COLO829 (cell line): ENCODE results near the gene SIPA1.

Experiments used
- DNase-seq: peaks from one replicate; pipeline ENCODE4 v3.0.0; 2012; ENCODE audit warnings: low spot score

SIPA1 gene

DNA sequence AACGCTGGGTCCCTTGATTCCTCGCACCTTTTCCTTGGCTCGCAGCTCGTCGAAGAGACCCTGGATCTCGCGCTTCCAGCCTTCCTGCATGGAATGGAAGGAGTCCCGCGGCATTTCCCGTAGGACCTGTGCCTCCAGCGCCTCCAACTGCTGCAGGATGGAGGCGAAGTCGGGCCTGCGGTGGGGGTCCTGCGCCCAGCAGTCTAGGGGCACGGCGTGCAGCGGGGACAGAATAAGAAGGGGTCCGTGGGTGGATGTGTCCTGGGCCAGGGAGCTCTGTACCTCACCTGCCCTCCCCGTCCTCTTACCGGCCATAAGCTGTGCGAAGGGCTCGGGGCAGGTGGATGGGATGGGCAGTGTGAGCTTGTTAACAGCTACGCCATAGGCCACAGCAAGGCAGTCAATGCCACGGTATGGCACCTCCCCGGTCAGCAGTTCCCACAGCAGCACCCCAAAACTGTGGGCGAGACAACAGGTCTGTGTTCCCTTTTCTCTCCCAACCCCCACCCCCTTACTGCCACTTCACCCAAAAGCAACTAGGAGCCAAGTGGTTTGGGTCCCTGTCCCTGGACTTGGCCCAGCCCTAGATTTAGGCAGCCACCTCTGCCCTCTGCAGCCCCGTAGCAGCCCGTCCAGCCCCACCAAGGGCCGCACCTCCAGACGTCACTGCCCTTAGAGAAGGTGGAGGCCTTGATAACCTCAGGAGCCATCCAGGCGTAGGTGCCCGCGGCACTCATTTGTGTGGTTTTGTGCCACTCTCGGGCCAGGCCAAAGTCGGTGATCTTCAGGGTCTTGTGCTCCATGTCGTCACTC, 30.1 kb upstream of the SIPA1 start:
- no peak for DNase-seq

- DNase-seq, result no peak
These were observed 28.7 kb upstream of the SIPA1 start for GRCh38 chr11:65609229-65609628.

GRCh38 chr11:65609665-65610064, 28.2 kb upstream of the SIPA1 start:
- no peak for DNase-seq

DNA sequence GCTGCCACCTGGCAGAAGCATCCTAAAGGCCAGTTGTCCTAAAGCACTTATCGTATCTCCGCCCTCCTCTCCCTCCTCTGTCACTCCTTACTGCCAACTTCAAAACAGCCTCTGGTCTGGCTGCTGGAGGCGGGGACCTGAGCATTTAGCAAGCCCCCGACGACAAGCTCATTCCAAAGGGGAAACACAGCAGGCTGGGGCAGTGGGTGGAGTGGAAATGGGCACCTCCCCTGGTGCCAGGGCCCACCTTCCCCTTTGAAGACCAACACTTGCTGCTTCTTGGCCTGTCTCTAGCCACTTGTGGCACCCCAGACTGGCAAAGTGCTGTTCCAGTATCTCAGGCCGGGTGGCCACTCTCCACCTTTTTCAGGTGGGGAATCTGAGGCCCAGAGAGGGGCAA, 27.5 kb upstream of the SIPA1 start:
- no peak for DNase-seq

DNA sequence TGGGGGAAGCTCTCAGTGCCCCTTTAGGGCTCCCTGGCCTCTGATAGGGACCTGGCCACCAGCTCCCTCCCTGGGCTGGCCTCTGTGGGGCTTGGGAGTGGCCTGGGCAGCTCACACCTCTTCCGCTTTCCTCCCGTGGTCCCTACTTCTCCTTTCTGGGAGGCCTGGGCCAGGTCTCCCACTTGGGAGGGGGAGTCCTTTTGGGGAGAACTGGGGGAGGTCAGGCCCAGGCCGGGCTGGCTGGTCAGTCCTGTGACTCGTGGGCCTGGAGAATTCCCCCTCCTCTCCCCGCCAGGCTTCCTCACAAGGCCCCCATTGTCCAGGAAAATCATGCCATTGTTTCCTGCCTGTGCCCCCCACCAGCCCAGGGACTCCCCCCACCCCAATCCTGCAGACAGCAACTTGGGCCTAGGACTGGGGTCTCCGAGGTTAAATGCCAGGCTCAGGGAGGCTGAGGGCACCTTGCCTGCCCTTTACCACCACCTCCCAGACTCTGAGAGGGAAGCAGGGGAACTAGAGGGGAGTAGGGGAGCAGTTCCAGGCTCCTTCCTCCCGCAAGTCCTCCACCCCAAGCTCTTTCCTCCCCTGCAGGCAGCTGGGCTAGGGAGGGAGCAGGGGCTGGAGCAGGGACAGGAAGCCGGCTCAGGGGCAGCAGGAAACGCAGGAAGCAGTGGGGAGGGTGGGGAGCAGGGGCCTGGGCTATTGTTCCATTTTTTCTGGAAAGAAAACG, 26.7 kb upstream of the SIPA1 start:
- no peak for DNase-seq

DNA sequence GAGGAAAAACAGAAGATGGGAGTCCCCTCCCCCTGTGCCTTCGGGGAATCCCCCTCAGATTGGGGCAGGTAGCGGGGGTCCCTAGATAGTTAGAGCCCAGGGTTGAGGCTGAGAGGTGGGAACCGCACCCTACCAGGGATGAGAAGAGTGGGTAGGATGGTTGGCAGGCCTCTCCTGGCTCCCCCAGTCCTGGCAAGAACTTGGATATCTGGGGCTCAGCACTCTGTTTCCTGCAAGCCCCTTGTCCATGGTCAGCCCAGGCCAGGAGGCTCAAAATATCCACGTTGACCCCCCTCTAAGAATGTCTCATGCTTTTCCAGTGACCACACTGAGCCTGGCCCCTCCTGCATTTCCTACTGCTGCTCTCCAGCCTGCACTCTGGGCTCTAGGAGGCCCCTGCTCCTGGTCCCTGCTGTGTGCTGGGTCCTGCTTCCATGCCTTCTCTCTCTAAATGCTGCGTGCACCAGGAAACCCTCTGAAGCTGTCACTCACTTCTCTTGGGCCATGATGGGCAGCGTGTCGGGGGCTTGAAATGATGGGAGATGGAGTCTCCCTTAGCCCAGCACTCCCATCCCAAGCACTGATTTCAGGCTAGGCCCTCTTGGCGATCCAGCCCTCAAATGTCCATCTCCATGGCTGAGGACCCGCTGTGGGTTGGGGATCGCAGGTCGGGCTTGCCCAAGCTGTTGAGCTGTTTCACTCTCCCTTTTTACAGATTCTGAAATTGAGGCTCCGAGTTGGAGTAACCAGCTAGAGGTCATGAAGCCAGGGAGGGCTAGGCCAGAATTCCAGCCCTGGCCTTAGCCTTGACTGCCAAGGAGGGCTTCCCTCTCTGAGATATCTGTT, 25.9 kb upstream of the SIPA1 start:
- DNase-seq, result no peak

DNA sequence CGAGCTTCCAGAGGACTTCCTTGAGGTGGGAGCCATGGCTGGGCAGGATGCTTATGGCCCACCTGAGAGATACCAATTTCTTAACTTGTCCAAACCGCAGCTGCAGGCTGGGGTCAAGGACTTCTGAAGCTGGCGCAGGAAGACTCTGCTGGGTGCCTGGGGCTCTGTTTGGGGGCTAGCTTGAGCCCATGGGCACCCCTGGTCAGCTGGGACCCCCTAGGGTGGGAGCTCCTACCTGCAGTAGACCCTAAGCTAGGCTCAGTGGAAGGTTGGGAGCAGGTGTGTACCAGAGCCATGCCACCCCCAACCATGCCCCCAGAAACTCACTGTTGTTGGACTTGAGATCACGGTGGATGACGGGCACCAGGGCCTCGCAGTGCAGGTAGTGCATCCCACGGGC, 25.2 kb upstream of the SIPA1 start:
- DNase-seq, result no peak

DNA sequence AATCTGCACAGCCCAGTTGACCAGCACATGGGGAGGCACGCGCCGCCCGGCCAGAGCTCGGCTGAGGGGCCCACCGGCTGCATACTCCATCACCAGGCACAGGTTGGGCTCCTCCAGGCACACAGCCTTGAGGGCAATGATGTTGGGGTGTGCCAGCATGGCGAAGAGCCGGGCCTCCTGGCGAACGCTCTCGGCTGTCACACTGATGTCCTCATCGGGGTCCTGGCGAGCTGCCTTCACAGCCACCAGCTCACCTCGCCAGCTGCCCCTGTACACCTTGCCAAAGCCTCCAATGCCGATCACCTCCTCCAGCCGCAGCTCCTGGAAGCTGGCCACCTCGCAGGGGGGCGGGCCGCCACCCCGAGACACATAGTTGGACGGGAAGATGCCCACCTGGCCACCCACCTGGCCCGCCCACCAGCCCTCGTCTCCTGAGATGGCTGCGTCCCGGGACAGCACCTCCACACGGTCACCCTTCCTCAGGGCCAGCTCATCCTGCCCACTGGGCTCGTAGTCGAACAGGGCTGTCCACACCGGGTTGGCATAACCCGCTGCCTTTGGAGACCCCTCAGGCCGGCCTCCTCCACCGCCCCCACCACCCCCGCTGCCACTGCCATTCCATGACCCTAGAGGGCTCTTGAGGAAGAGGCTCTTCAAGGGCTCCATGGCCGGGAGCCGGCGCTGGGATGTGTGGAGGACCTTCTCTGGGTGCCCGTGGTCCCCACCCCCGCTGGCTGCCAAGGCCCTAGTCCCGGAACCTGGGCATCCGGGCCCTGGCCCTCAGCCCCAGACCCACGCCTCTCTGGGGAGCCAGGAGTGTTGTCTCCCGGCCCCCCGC, 24.6 kb upstream of the SIPA1 start:
- no peak for DNase-seq

DNA sequence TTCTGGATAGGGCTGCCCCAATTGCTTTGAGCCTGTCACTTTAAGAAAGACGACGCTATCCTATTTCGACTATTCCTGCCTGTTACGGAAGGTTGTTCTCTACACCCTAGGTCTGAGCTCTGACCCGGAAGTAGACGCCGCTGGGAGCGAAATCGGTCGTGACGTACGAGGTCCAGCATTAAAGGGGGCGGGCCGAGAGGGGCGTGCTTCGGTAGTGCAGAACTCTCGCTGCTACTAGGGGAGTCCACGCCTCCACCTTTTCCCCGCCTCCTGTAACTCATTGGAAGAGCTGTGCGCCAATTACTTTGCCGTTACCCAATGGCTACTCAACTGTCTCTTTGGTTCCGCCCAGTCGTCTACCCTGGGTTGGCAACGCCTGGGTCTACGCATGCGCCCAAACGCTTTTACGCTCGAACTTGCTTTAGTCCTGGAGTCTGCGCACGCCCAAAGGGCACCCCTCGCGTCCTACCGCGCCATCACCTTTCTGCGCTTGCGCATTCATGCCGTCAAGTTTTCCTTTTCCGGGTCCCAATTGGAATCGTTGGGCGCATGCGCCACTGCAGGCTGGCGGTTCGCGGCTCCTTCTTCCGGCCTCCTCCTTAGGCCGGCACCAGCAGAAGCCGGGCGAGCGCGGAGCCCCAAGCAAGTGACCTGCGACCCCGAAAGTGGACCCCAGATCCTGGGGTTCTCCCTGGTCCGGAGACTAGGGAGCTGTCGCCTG, 22.5 kb upstream of the SIPA1 start, which contains the start of gene PCNX3:
PCNX3 (plus strand) TSS at position 548 of the 721 bp plus-strand sequence. CDS start 536 bp downstream, outside the sequence.
- peak; percentile 100 for DNase-seq

- DNase-seq, result no peak
These were observed 21.8 kb upstream of the SIPA1 start for GRCh38 chr11:65615950-65616574.

DNA sequence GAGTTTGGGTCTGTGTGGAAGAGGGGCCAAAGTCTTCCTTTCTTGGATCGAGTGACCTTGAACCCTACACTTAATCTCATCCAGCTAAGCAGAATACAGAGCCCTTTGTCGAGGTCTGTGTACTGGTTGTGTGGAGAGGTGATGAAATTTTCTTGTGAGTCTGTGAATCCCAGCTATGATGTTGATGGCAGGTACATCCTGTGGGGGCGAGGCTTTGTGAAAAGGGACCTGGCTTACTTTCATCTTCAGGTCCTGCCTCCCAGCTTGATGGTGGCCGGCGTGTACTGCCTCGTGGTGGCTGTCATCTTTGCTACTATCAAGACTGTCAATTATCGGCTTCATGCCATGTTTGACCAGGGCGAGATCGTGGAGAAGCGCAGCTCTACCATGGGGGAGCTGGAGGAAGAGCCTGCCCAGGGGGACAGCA, 21.3 kb upstream of the SIPA1 start:
- no peak for DNase-seq

- DNase-seq, result no peak
These were observed 20.6 kb upstream of the SIPA1 start for GRCh38 chr11:65617136-65617850.

DNA sequence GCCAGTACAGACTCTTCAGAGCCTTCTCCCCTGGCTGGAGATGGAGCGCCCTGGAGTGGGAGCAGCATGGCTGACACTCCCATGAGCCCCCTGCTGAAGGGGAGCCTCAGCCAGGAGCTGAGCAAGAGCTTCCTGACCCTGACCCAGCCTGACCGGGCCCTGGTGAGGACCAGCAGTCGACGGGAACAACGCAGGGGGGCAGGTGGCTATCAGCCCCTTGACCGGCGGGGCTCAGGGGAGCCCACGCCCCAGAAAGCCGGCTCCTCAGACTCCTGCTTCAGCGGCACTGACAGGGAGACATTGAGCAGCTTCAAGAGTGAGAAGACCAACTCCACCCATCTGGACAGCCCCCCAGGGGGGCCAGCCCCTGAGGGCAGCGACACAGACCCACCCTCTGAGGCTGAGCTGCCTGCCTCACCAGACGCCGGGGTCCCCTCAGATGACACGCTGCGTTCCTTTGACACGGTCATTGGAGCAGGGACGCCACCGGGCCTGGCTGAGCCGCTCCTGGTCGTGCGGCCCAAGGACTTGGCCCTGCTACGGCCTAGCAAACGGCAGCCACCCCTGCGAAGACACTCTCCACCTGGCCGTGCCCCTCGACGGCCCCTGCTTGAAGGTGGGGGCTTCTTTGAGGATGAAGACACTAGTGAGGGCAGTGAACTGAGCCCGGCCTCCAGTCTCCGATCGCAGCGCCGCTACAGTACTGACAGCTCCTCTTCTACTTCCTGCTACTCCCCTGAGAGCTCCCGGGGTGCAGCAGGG, 19.7 kb upstream of the SIPA1 start:
- DNase-seq, result no peak

- DNase-seq, result no peak
These were observed 19.1 kb upstream of the SIPA1 start for GRCh38 chr11:65618763-65619162.

- DNase-seq, result no peak
These were observed 18.5 kb upstream of the SIPA1 start for GRCh38 chr11:65619281-65619928.

DNA sequence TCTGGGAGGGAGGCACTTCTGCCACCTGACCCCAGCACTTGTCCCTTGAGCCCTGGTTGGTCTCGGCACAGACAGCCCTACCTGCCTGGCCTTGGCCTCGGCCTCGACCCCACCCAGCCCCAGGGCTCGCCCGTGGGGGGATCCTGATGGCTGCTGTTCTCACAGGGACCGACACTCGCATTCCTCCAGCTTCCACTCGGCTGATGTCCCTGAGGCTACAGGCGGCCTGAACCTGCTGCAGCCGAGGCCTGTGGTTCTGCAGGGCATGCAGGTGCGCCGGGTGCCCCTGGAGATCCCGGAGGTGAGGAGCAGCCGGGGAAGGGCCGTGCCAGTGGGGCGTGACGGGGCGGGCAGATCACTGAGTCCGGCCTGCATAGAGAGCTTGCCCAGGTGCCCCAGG, 17.2 kb upstream of the SIPA1 start:
- DNase-seq, result no peak

- no peak for DNase-seq
These were observed 16.4 kb upstream of the SIPA1 start for GRCh38 chr11:65621460-65621859.

DNA sequence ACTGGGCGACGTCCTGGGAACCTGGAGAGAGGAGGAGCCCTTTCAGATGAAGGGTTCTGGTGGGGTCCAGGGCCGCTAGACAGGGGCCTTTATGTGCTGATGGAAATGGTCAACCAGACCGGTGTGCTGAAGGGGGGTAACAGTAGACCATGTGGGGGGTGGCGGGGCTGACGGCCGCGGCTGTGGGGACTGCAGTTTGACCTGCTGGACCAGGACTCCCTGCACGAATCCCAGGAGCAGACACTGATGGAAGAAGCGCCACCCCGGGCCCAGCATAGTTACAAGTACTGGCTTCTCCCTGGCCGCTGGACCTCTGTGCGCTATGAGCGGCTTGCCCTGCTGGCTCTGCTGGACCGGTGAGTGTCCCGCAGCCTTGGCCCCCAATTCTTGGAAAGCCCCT, 15.9 kb upstream of the SIPA1 start:
- DNase-seq, result no peak
